B cell (primary cell): ENCODE data around the gene GJA1. TPM values are rescaled to one million over a fixed set of nuclear protein-coding genes. Genes with fewer than 3 reads are reported as not detected.

Experiments used
- ATAC-seq: fragments of 200-7000 bp; cut with Tn5 transposase; one replicate; pipeline ENCODE4 v1.10.0; 2021; ENCODE audit warnings: low read depth, mild to moderate bottlenecking, moderate number of reproducible peaks, moderate library complexity
- CTCF ChIA-PET: fragments of 350-600 bp; sonication (Branson Sonifier 250); formaldehyde crosslinking; loops from one replicate; lab custom pipeline; 2021; ENCODE audit warnings: antibody characterized with exemption, inconsistent platforms; lab: Charles Lee
- POLR2A ChIA-PET: fragments of 350-600 bp; sonication (Branson Sonifier 250); formaldehyde crosslinking; loops from one replicate; lab custom pipeline; 2021; ENCODE audit warnings: antibody characterized with exemption; lab: Charles Lee
- DNase-seq: peaks from one replicate; pipeline ENCODE4 v3.0.0; 2013
- H2AFZ ChIP-seq: 2 replicates; pipeline ENCODE4 v1.6.1; 2012; ENCODE audit warnings: mild to moderate bottlenecking, low read depth, low read length; ENCODE audit not compliant: insufficient read depth, poor library complexity, severe bottlenecking
- H3K27ac ChIP-seq, 2 donors: 1 replicate in 1 of 2; 2 replicates in 1 of 2; pipeline ENCODE4 v1.5.1; 2012 to 2013; ENCODE audit warnings: low read length in 2 of 2, mild to moderate bottlenecking in 2 of 2, moderate library complexity in 1 of 2
- H3K27me3 ChIP-seq, 4 experiments: fragments of 200-600 bp in 1 of 4; sonication (generic) in 1 of 4; replicated peaks in 1 of 4; 1 replicate in 2 of 4; 2 replicates in 2 of 4; pipeline versions ENCODE4 v1.6.1 to v1.7.0; 2013 to 2016; ENCODE audit warnings: low read length in 3 of 4, mild to moderate bottlenecking in 2 of 4, mixed read lengths in 1 of 4, moderate library complexity in 1 of 4; ENCODE audit not compliant: insufficient read depth in 4 of 4, control insufficient read depth in 3 of 4; ENCODE audit errors: control extremely low read depth in 1 of 4
- H3K36me3 ChIP-seq, 2 experiments: replicated peaks in 1 of 2; 1 replicate in 1 of 2; 2 replicates in 1 of 2; pipeline versions ENCODE4 v1.6.1 to v1.7.1; 2013; ENCODE audit warnings: low read length in 1 of 2; ENCODE audit not compliant: insufficient read depth in 2 of 2, control insufficient read depth in 1 of 2; ENCODE audit errors: control extremely low read depth in 1 of 2, extremely low read depth in 1 of 2
- H3K4me1 ChIP-seq, 2 donors: fragments of 200-600 bp in 1 of 2; sonication (generic) in 1 of 2; 1 replicate in 1 of 2; 2 replicates in 1 of 2; pipeline versions ENCODE4 v1.5.1 to v1.6.1; 2013 to 2017; ENCODE audit warnings: low read length in 2 of 2; ENCODE audit not compliant: control insufficient read depth in 2 of 2, insufficient read depth in 2 of 2
- H3K4me2 ChIP-seq: replicated peaks from 2 replicates; pipeline ENCODE3; 2012; ENCODE audit warnings: mild to moderate bottlenecking, low read depth, low read length; ENCODE audit not compliant: poor library complexity, severe bottlenecking
- H3K4me3 ChIP-seq, 5 experiments: fragments of 200-600 bp in 1 of 5; sonication (generic) in 1 of 5; 1 replicate in 3 of 5; 2 replicates in 2 of 5; pipeline versions ENCODE4 v1.5.1 to v1.7.0; 2011 to 2016; ENCODE audit warnings: low read length in 4 of 5, mild to moderate bottlenecking in 4 of 5, low read depth in 2 of 5, control low read depth in 1 of 5, moderate library complexity in 1 of 5; ENCODE audit not compliant: insufficient read depth in 1 of 5; ENCODE audit errors: control extremely low read depth in 1 of 5, extremely low read depth in 1 of 5
- H3K79me2 ChIP-seq: fragments of 200-600 bp; sonication (generic); one replicate; pipeline ENCODE4 v1.6.0; 2016; ENCODE audit warnings: low read length; ENCODE audit not compliant: control insufficient read depth, insufficient read depth
- H3K9ac ChIP-seq: fragments of 200-600 bp; sonication (generic); 2 replicates; pipeline ENCODE4 v1.6.1; 2017; ENCODE audit warnings: mild to moderate bottlenecking, low read length, moderate library complexity
- H3K9me3 ChIP-seq, 3 donors: one replicate each; pipeline versions ENCODE4 v1.6.1 to v1.7.1; 2013; ENCODE audit warnings: low read length in 2 of 3; ENCODE audit not compliant: control insufficient read depth in 2 of 3, insufficient read depth in 1 of 3; ENCODE audit errors: control extremely low read depth in 1 of 3
- H4K20me1 ChIP-seq: 2 replicates; pipeline ENCODE4 v1.6.0; 2012; ENCODE audit warnings: mild to moderate bottlenecking, low read length; ENCODE audit not compliant: insufficient read depth, control insufficient read depth, poor library complexity, severe bottlenecking
- H3K27ac Mint-ChIP-seq: one replicate; pipeline ENCODE4 v1.8.0; 2021; ENCODE audit warnings: mixed read lengths
- H3K27me3 Mint-ChIP-seq: one replicate; pipeline ENCODE4 v1.8.0; 2021; ENCODE audit warnings: mixed read lengths
- H3K4me1 Mint-ChIP-seq: one replicate; pipeline ENCODE4 v1.8.0; 2021; ENCODE audit warnings: mixed read lengths
- H3K4me3 Mint-ChIP-seq: one replicate; pipeline ENCODE4 v1.8.0; 2021; ENCODE audit warnings: mixed read lengths
- H3K9me3 Mint-ChIP-seq: one replicate; pipeline ENCODE4 v1.8.0; 2022; ENCODE audit warnings: mixed read lengths; ENCODE audit not compliant: insufficient read depth
- EZH2 ChIP-seq: IDR thresholded peaks from 2 replicates; pipeline ENCODE4 v1.6.1; 2012; ENCODE audit warnings: borderline replicate concordance, low read depth, mild to moderate bottlenecking, moderate library complexity, low read length; ENCODE audit not compliant: insufficient read depth, poor library complexity, severe bottlenecking
- WGBS: methylation state at CpG from one replicate; pipeline ENCODE4 v1.1.5; 2013; ENCODE audit warnings: missing lambda C conversion rate; ENCODE audit not compliant: insufficient coverage; 5-methylcytosine and 5-hydroxymethylcytosine counted together
- intact Hi-C: fragments of 100-400 bp; cut with micrococcal nuclease; formaldehyde crosslinking; loops from one replicate; pipeline ENCODE4 v1.10.0; 2022
- polyA plus RNA-seq: library from polyadenylated mRNA; depleted of rRNA; stranded (reverse); fragments of >200 nt; gene quantifications from 2 replicates; pipeline ENCODE4 v1.2.3, GENCODE V29; 2012
- total RNA-seq, 2 donors: library from RNA; stranded (reverse); fragments of 120-200 nt in 1 of 2; gene quantifications; 1 replicate in 1 of 2; 2 replicates in 1 of 2; pipeline versions ENCODE4 v1.2.3 to v1.2.4, GENCODE V29; 2013 to 2022
- TF ChIP-seq, protein P1 (sequence below): fragments of 200-600 bp; IDR thresholded peaks from one replicate; pipeline ENCODE4 v1.8.0; 2022; ENCODE audit warnings: antibody characterized with exemption, mild to moderate bottlenecking

GJA1 gene
- total and polyA plus RNA-seq, 2 donors (not counting 1 experiment from before 2014, with no cell fraction given) = not detected

DNA sequence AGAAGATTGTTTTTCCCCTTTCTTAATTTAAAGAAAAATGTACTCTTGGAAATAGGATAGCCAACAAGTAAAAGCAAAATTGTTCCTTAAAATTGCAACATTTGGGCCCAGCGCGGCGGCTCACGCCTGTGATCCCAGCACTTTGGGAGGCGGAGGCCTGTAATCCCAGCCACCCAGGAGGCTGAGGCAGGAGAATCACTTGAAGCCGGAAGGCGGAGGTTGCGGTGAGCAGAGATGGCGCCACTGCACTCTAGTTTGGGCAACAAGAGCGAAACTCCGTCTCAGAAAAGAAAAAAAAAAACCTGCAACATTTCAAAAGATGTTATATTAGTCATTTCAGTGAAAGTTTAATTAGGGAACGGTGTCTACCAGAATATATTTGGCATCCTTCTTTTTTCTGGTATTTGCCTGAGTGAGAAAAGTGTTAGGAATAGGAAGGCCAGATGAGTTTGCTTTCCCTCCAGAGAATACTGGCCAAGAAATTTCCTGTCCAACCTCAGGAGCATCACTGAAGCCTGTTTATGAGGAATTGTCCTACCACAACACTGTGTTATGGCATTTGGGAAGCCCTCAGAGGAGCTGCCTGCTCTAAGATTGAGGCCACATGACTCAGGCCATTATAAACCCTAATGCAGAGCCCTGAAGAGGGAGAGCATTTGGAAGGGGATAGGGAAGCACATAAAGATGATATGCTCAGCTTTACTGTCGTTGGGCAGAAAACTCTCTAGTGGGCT is 1.2 kb upstream of the GJA1 start:
- Mint-ChIP-seq H3K27ac (no peak overlapping the region), H3K4me1 (peaks cover 21% of the 10 kb centered on the region), H3K4me3 (no peak overlapping the region), H3K27me3 (peaks cover 29% of the 10 kb centered on the region), H3K9me3 (no peaks in the 10 kb centered on the region)
- Histone ChIP-seq H3K9ac (no peak overlapping the region), H3K4me2 (no peak overlapping the region), H3K27me3 (peaks cover 0 to 28% (median 17%) of the 10 kb centered on the region in 4 experiments), H2AFZ (no peak overlapping the region), H3K9me3 (no peaks in the 10 kb centered on the region), H4K20me1 (no peaks in the 10 kb centered on the region), H3K36me3 (no peaks in the 10 kb centered on the region), H3K27ac (no peak overlapping the region), H3K79me2 (no peaks in the 10 kb centered on the region), H3K4me3 (no peak overlapping the region), H3K4me1 (peaks cover 20 to 22% of the 10 kb centered on the region in 2 donors)
- ChIA-PET CTCF (no interaction called here), POLR2A (no interaction called here)
- DNase-seq = no peak
- TF ChIP-seq, protein P1, sequence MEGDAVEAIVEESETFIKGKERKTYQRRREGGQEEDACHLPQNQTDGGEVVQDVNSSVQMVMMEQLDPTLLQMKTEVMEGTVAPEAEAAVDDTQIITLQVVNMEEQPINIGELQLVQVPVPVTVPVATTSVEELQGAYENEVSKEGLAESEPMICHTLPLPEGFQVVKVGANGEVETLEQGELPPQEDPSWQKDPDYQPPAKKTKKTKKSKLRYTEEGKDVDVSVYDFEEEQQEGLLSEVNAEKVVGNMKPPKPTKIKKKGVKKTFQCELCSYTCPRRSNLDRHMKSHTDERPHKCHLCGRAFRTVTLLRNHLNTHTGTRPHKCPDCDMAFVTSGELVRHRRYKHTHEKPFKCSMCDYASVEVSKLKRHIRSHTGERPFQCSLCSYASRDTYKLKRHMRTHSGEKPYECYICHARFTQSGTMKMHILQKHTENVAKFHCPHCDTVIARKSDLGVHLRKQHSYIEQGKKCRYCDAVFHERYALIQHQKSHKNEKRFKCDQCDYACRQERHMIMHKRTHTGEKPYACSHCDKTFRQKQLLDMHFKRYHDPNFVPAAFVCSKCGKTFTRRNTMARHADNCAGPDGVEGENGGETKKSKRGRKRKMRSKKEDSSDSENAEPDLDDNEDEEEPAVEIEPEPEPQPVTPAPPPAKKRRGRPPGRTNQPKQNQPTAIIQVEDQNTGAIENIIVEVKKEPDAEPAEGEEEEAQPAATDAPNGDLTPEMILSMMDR = no peak
- TF ChIP-seq EZH2 = no peak
- 91% methylated on average over 6 of the region's 13 CpGs for WGBS
- intact Hi-C loops = loop anchor here (5.0 kb wide), 1 partner anchor 947 kb away; no protein-coding TSS in a partner anchor
- ATAC-seq = no peak

DNA sequence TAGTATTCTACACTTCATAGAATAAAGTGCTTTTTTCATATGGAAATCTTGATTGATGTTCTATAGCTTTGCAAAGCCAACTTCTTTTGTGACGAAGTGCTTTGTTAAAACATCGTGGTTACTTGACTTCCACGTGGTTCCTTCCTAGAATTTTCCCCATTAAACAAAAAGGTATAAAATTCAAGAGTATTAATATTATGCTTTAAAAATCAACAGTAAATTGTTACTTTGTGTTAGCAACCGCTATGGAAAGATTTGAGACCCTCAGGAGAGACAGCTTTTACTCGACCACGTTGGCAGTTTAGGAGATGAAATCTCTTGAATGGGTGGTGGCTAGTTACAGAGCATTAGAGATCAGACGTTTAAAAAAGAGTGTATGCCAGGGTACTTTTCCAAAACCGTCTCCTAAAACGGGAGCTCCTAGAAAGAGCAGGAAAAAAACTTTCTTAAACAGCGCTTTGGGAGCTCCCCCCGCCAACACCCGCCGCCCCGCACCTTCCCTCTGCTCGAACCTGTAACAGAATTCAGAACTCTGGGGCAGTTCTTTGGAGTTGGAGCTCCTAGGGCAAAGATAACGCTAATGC is 920 bp downstream of the GJA1 start:
- Histone ChIP-seq H3K4me2 (peak overlapping the region; percentile 56), H3K27me3 (peaks cover 0 to 31% (median 21%) of the 10 kb centered on the region in 4 experiments), H4K20me1 (no peaks in the 10 kb centered on the region), H3K36me3 (no peaks in the 10 kb centered on the region), H3K9me3 (no peaks in the 10 kb centered on the region), H3K79me2 (no peaks in the 10 kb centered on the region), H2AFZ (peak overlapping the region; percentile 57), H3K4me3 (peak overlapping the region in 3 of 5 experiments; percentile 32 to 53 (median 48)), H3K4me1 (peaks cover 20 to 22% of the 10 kb centered on the region in 2 donors), H3K9ac (peak overlapping the region; percentile 47), H3K27ac (no peak overlapping the region)
- intact Hi-C loops = no loop called here
- POLR2A ChIA-PET = no interaction called here
- DNase-seq (peak; percentile 3), ATAC-seq (no peak)
- TF ChIP-seq EZH2 = no peak
- TF ChIP-seq, protein P1 = no peak
- Mint-ChIP-seq H3K27me3 (peaks cover 35% of the 10 kb centered on the region), H3K4me3 (peak overlapping the region; percentile 78), H3K4me1 (peaks cover 21% of the 10 kb centered on the region), H3K27ac (no peak overlapping the region), H3K9me3 (no peaks in the 10 kb centered on the region)
- WGBS = 2% methylated on average over 6 of the region's 16 CpGs
- CTCF ChIA-PET = no interaction called here
